Measurements from ENCODE around the gene FNTB.

The FNTB gene

DNA sequence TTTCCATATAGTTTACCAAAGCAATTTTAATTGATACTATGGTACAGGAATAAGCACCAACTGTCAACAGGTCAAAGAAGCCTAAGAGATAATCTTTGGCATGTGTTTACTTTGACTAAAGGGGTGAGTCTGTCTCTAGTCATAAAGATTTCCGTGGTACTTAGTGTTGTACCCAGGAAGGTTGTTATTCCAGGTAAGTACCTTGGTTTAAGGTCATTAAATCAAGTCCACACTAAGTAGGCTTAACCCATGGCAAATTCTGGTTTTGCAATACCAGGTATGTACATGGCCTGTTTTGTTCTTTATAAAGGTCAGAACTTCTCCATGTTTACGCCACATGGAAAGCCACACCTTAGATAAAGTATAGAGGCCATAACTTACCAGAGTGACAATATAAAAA lies 105.7 kb downstream of the FNTB start:
- no peak for FAIRE-seq

DNA sequence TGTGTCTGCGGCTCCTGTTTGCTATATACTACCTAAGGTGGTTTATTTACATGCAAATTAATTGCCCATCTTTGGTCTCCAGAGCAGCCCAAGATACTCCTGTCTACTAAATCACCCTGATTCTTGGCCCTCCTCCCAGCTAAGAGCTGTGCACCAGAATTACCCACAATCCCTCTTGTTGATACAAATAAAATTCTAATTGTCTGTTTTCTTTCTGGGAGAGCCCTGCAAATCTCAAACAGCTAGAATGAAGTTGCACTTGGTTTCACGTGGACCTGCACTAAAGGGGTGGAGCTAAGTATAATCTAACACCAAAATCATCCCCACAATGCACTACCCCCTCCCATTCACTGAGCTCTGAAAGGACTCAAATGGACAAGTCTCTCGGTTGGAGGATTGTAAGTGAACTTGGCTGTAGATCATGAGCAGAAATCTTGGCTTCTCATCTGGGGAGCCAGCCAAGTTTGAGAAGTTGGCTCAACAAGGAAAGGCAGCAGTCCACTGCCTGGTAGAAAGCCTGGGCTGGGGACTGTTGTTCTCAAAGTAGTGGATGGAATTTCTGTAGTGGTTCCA lies 109.0 kb downstream of the FNTB start:
- FAIRE-seq: no peak

DNA sequence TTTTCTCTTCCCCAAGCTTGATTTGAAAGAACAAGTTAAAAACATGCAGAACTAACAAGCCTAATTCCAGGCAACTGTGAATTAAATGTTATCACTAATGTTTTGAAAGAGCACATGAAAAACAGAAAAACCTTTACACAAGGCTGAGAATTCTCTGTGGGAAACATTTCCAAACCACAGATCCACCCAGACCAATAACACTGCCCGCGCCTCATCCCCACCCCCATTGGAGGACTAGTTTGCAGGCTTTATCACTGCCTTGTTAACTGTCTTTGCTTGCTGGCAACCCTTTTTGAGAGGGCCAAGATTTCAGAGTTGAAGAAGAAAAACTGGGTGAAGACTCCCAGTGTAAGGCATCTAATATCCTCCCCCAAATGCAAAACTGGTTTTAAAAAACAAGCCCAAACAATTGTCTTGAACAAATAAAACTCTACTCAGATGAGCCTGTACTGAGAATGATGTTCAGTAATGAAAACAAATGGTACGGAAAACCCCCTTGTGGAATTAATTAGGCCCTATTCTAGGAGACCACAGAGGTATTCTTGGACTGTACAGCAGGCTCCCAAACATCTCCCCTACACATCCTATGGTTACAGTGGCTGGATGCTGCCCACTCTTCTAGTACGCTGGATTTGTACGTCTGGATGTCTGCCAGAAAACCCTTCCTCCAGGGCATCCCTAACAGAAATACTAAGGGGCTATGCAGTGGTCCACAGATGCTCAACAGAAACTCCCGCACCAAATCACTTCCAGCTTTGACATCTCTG lies 109.8 kb downstream of the FNTB start:
- no peak for FAIRE-seq

DNA sequence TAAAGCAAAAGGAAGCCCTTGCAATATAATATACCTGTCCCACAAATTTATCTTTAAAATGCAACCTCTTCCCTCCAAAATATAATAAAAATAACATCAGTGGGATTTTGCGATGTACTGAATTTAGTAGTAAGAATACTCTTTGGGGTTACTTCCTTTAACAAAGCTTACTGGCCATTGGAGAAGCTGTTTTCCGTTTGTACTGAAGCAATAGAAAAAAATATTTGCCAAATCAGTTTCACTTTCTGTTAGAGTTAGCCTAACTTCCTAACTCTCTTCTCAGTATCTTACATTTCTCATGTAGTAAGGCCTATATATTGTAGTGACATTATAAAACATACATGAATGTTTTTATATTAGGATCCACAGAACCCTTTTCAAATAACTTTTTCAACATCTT lies 111.9 kb downstream of the FNTB start:
- FAIRE-seq: peak; percentile 60

DNA sequence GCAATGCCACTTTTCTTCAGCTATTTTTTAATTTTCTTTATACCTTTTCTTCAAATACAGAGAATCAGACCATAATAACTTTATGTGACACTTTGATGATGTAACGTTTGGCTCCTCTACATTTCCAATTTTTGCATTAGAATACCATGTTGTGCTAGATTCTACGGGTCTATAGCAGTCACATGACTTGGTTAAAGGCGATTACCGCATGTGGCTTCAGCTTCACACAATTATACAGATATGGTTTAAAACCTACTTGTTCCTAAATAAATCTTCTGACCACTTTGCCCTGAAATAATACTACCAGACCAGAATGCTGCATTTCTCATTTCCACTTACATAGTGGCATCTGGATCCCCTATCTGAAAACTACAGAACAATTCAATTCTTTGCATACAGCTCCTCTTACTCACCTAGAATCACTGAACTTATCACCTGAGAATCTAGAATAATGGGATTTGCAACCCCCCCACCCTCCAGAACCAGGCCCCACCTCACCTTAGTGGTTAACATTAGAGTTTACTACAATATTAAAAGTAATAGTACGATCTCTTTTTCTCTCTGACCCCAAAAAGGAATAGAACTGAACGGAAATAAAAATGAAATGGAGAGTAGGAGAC lies 114.3 kb downstream of the FNTB start:
- FAIRE-seq: no peak

DNA sequence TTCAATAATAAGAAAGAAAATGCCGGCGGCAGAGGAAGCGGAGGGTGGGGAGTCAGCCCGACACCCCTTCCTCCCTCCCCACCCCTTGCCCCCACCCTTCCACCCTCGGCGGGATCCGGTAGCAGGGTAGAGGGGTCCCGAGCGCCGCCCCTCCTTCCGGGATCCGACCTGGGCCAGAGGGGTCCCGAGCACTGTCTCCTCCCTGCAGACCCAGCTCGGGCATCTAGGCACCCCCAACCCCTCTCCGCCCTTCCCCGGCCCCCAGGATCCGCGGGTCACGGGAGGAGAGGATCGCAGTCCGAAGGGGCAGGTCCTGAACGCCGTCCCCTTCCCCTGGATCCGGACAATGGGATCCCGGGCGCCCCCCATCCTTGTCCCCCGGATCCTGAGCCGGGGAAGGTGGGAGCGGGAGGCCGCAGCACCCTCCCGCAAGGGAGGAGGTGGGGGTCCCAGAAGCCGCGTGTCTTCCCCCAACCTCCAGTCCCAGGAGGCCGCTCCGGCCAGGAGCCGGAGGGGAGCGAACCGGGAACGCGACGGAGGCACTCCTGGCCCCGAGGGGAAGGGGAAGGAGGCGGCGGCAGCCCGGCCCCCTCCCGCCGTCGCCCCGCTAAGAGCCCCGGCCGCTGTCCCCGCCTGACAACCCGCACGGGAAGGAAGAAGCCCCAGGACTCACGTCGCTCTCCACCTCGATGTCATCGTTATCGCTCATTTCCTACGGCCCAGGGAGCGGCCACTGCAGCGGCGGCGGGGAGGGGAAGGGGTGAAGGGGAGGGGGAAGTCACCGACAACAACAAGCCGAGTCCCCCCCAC lies 115.1 kb downstream of the FNTB start:
- no peak for FAIRE-seq

DNA sequence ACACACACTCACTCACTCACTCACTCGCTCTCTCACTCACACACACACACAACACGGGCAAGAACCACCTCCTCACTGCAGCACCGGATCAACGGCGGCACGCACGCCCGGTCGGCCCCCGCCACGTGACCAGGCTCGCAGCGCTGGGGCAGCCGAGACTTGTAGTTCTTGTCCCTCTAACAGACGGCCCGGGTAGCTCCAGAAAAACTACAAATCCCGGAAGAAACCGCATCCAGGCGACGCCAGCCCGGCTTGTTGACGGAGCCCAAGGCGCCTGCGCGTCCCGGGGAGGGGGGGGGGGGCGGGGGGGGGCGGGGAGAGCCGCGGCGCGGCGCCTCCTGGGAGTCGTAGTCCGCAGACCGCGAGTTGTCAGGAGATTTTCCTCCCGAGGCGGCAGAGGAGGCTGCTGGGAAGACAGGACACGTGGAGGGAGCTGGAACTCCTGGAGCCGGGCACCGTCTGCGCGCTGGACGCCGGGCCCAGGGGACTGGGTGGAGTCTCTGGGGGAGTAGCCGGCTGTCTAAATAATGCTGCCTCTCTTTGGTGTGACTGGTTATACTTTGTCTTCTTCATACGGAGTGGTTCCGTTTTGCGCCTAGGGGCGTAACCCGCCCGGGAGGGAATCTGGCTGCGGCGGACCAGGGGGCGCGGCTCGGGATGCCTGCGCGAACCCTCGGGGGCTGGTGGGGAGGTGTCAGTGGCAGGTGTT lies 115.9 kb downstream of the FNTB start, which contains the start of gene MAX:
TSS of gene MAX (minus strand) at position 77 of the 709 bp plus-strand sequence. CDS start 178 bp downstream, outside the sequence.
- FAIRE-seq: no peak

DNA sequence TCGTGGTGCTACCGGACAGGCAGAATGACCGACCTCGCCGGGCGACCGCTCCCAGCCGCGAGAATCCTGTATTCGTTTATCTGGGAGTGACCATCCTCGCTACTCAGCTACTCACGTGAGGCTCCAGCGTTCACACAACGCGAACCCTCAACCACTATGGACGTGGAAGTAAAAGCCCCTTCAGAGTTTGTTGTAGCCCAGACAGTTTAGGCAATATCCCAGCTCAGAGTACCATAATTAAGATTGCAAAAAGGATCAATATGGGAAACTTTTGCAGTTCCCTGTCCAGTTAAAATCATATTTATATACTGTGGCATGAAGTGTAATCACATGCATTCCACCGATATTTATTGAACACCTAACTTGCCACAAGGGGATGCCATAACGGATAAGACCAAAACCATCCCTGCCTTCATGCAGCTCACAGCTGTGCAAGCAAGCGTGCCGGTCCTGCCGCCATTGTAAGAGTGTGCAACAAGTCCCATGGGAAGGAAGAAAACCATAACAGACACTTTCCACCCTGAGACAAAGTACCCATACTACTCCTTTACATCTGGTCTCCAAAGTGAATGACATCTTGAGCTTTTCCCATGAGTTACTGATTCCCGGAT lies 116.6 kb downstream of the FNTB start:
- no peak for FAIRE-seq

DNA sequence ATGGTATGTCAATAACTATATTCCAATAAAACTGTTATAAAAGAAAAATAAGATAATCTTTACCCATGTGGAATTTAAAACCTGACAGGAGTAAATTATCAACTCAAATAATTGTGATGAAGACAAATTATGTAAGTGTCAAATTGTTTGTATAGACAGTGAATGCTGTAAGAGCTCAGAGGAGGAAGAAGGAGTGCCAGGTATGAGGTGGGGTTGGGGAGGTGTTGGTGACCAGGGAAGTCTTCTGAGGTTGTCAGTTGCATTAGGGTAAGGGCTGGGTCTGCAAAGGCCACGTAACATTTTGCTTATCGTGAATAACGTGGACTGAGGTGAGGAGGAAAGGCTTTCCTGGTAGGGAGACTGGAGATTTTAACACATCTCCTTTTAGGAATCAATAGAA lies 118.1 kb downstream of the FNTB start:
- FAIRE-seq: no peak

DNA sequence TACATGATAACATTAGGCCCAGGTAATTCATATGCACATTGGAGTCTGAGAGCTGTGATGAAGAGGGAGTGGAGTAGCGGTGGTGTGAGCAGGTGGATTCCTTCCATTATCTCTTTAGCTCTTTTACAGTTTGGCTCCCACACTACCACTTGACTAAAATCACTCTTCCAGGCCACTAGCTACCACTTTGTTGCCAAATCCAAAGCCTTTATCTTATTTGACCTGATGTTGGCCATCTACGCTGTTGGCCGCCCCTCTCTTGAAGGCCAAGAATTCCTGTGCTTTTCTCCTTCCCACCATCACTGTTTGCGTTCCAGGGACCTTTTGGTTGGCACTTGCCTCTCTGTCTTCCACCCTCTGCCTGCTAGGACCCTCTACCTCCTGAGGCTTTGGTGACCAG lies 119.6 kb downstream of the FNTB start:
- FAIRE-seq: no peak

DNA sequence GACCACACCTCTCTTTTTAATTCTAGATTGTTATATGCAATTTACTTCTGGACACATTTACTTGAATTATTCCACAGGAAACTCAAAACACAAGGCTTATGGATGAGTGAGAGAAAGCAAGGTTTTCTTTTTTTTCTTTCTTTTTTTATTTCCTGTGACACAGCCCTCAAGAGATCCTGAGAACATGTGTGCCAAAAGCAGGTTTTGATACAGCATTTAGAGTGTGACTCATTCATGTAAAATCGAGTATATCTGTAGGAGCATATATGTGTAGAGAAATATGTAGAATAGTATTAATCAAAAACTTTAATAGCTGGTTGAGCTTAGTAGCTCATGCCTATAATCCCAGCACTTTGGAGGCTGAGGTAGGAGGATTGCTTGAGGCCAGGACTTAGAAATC lies 120.0 kb downstream of the FNTB start:
- FAIRE-seq: no peak

DNA sequence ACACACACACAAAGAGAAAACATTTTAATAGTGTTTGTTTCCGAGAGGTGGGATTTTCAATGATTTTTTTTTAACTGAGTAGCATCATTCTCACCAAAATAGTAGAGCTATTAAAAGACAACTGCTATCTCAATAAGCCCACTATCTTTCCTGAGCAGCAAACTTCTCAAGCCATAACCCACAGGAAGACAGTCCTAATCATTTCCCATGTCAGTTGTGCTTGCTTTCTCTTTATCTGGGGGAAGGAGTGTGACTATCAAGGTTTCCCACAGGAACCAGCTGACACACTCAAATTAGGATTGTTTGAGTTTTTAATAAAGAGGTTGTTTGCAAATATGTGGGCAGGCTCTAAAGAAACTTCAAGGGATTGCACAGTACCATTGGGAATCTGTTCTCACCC lies 120.5 kb downstream of the FNTB start:
- FAIRE-seq: no peak

DNA sequence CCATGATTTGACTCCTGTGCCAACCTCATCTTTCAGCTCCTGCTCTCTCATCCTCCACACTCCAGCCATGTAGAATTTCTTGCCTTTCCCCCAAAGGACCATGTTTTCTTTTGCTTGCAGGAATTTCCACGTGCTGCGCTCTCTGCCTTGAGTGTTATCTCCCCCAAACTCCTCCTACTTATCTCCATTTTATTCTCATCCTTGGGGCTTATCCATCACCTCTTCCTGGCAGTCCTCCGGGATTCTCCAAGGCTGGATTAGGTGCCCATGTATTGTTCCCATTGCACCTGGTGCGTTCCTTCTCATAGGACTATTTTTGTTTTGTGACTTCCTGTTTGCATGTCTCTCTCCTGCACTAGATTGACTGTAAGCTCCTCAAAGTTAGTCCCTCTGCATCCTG lies 122.7 kb downstream of the FNTB start:
- no peak for FAIRE-seq

DNA sequence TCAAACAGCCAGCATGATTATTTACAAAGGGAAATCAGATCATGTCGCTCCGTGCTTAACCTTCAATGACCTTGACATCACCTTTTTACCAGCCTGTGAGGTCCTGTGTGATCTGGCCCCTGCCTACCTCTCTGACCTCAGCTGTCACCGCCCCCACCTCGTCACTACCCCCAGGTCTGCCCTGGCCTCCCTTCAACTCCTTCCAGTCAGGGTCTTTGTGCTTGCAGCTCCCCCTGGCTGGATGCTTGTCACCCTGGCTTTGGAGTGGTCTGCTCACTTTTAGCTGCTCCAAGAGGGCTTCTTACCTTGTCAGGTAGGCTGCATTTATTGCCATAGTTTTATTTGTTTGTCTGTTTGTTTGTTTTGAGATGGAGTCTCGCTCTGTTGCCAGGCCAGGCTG lies 123.8 kb downstream of the FNTB start:
- FAIRE-seq: no peak
